ENCODE measurements around the gene CMSS1.

The CMSS1 gene

GRCh38 chr3:99965681-99966408 lies 148.2 kb downstream of the CMSS1 start:
- no peak for TF ChIP-seq CTCF (IDR thresholded peaks at IDR 0.05; ENCODE audit: borderline replicate concordance, control extremely low read depth, extremely low read depth, insufficient read depth, missing control alignments)
- no peak for DNase-seq (ENCODE audit: low spot score)
- in situ Hi-C loops (cut with MboI; ENCODE audit: low sequenced_read_pairs, unreplicated experiment), result no loop called here

- in situ Hi-C loops (cut with MboI; ENCODE audit: low sequenced_read_pairs, unreplicated experiment), result no loop called here
- no peak for TF ChIP-seq CTCF (IDR thresholded peaks at IDR 0.05; ENCODE audit: borderline replicate concordance, control extremely low read depth, extremely low read depth, insufficient read depth, missing control alignments)
Observed at GRCh38 chr3:99966662-99967416, 149.2 kb downstream of the CMSS1 start.

GRCh38 chr3:99967796-99968195 lies 150.1 kb downstream of the CMSS1 start:
- in situ Hi-C loops (cut with MboI; ENCODE audit: low sequenced_read_pairs, unreplicated experiment), result no loop called here
- DNase-seq (ENCODE audit: low spot score), result no peak

More at GRCh38 chr3:99966662-99967416, 149.2 kb downstream of the CMSS1 start:
- DNase-seq (ENCODE audit: low spot score), result no peak

GRCh38 chr3:99969136-99969535 lies 151.5 kb downstream of the CMSS1 start:
- TF ChIP-seq CTCF (IDR thresholded peaks at IDR 0.05; ENCODE audit: borderline replicate concordance, control extremely low read depth, extremely low read depth, insufficient read depth, missing control alignments), result no peak
- in situ Hi-C loops (cut with MboI; ENCODE audit: low sequenced_read_pairs, unreplicated experiment), result no loop called here
- no peak for DNase-seq (ENCODE audit: low spot score)

More at GRCh38 chr3:99967796-99968195, 150.1 kb downstream of the CMSS1 start:
- no peak for TF ChIP-seq CTCF (IDR thresholded peaks at IDR 0.05; ENCODE audit: borderline replicate concordance, control extremely low read depth, extremely low read depth, insufficient read depth, missing control alignments)

GRCh38 chr3:99970198-99970597 lies 152.5 kb downstream of the CMSS1 start:
- peak; percentile 46 for DNase-seq (ENCODE audit: low spot score)
- in situ Hi-C loops (cut with MboI; ENCODE audit: low sequenced_read_pairs, unreplicated experiment), result no loop called here
- no peak for TF ChIP-seq CTCF (IDR thresholded peaks at IDR 0.05; ENCODE audit: borderline replicate concordance, control extremely low read depth, extremely low read depth, insufficient read depth, missing control alignments)

- in situ Hi-C loops (cut with MboI; ENCODE audit: low sequenced_read_pairs, unreplicated experiment), result no loop called here
Observed at GRCh38 chr3:99971761-99972160, 154.1 kb downstream of the CMSS1 start.

More at GRCh38 chr3:99971761-99972160, 154.1 kb downstream of the CMSS1 start:
- DNase-seq (ENCODE audit: low spot score), result no peak
- no peak for TF ChIP-seq CTCF (IDR thresholded peaks at IDR 0.05; ENCODE audit: borderline replicate concordance, control extremely low read depth, extremely low read depth, insufficient read depth, missing control alignments)
